Hepatocyte (in vitro differentiated cells): ENCODE results near the gene ATP8A1. TPM values are rescaled to one million over a fixed set of nuclear protein-coding genes. Genes with fewer than 3 reads are reported as not detected.

Experiments
- DNase-seq: peaks from one replicate; pipeline ENCODE4 v3.0.0-alpha.2; 2016; ENCODE audit warnings: low spot score
- H2AFZ ChIP-seq: fragments of 200-600 bp; sonication (generic); 2 replicates; pipeline ENCODE4 v1.6.0; 2016; ENCODE audit warnings: antibody characterized with exemption, mild to moderate bottlenecking
- H3K27ac ChIP-seq: fragments of 200-600 bp; sonication (generic); 2 replicates; pipeline ENCODE4 v1.5.1; 2016; ENCODE audit warnings: mild to moderate bottlenecking
- H3K27me3 ChIP-seq: fragments of 200-600 bp; sonication (generic); 2 replicates; pipeline ENCODE4 v1.6.1; 2016
- H3K36me3 ChIP-seq: fragments of 200-600 bp; sonication (generic); replicated peaks from 2 replicates; pipeline ENCODE4 v1.5.1; 2016; ENCODE audit warnings: low read depth; ENCODE audit not compliant: insufficient read depth
- H3K4me1 ChIP-seq: fragments of 200-600 bp; sonication (generic); 2 replicates; pipeline ENCODE4 v1.5.1; 2016; ENCODE audit warnings: mild to moderate bottlenecking, moderate library complexity; ENCODE audit not compliant: insufficient read depth
- H3K4me2 ChIP-seq: fragments of 200-600 bp; sonication (generic); 2 replicates; pipeline ENCODE4 v1.6.0; 2016
- H3K4me3 ChIP-seq: fragments of 200-600 bp; sonication (generic); 2 replicates; pipeline ENCODE4 v1.5.1; 2016; ENCODE audit warnings: mild to moderate bottlenecking
- H3K79me2 ChIP-seq: fragments of 200-600 bp; sonication (generic); 2 replicates; pipeline ENCODE4 v1.6.0; 2017; ENCODE audit warnings: mild to moderate bottlenecking
- H3K9me2 ChIP-seq: fragments of 200-600 bp; sonication (generic); replicated peaks from 2 replicates; pipeline ENCODE4 v1.6.0; 2017; ENCODE audit warnings: mild to moderate bottlenecking; ENCODE audit not compliant: insufficient read depth
- H3K9me3 ChIP-seq: fragments of 200-600 bp; sonication (generic); 2 replicates; pipeline ENCODE4 v1.5.1; 2016; ENCODE audit warnings: low read depth, mild to moderate bottlenecking
- H4K20me1 ChIP-seq: fragments of 200-600 bp; sonication (generic); 2 replicates; pipeline ENCODE4 v1.6.0; 2016; ENCODE audit warnings: mild to moderate bottlenecking; ENCODE audit not compliant: insufficient read depth, poor library complexity, severe bottlenecking
- EZH2 ChIP-seq: fragments of 200-600 bp; sonication (generic); IDR thresholded peaks from 2 replicates; pipeline ENCODE4 v1.6.1; 2016; ENCODE audit warnings: antibody characterized with exemption, mild to moderate bottlenecking, borderline replicate concordance
- EZH2phosphoT487 ChIP-seq: fragments of 200-600 bp; sonication (generic); IDR thresholded peaks from one replicate; pipeline ENCODE4 v1.6.1; 2018; ENCODE audit warnings: antibody characterized with exemption, mild to moderate bottlenecking, low read depth, moderate library complexity; ENCODE audit not compliant: unreplicated experiment, severe bottlenecking
- WGBS: methylation state at CpG from one replicate; pipeline ENCODE4 v1.1.6; 2016; ENCODE audit warnings: low lambda C conversion rate; ENCODE audit errors: missing lambda C conversion rate; 5-methylcytosine and 5-hydroxymethylcytosine counted together
- polyA plus RNA-seq: library from polyadenylated mRNA; unstranded; fragments of >200 nt; fragmentation: Nextera tagmentation; extraction: Ambion mirVana; gene quantifications from 2 replicates; pipeline ENCODE4 v1.2.1, GENCODE V29; 2016
- total RNA-seq: library from RNA; depleted of rRNA; stranded (reverse); fragments of >200 nt; gene quantifications from 2 replicates; pipeline ENCODE4 v1.2.3, GENCODE V29; 2014
- TF ChIP-seq, protein P1 (sequence below): fragments of 200-600 bp; sonication (generic); IDR thresholded peaks from 2 replicates; pipeline ENCODE4 v1.5.1; 2016; ENCODE audit warnings: antibody characterized with exemption, mild to moderate bottlenecking; ENCODE audit not compliant: poor library complexity

The ATP8A1 gene
- total and polyA plus RNA-seq, 2 experiments from 2014 or later, result 3.3 to 42.1 TPM

DNA sequence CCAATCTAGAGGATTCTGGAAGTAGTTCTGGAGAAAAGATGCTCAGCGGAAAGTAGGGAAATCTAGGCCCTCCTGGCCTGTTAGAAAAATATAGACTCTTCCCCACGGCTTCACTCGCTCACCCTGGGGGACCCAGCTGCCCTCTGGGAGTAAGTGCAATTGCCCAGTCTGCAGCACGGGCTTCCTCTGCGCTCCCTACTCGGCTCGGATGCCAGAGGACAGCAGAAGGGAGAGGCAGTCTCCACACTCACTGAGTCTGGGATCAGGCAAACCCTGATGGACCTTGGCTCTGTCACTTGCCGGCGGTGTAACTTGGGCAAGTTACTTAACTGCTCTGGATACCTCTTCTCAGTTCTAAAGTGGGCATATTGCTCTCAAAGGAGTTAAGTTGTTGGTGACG is 257.5 kb downstream of the ATP8A1 start:
- H3K4me3 ChIP-seq, result no peak overlapping the region
- TF ChIP-seq, protein P1, sequence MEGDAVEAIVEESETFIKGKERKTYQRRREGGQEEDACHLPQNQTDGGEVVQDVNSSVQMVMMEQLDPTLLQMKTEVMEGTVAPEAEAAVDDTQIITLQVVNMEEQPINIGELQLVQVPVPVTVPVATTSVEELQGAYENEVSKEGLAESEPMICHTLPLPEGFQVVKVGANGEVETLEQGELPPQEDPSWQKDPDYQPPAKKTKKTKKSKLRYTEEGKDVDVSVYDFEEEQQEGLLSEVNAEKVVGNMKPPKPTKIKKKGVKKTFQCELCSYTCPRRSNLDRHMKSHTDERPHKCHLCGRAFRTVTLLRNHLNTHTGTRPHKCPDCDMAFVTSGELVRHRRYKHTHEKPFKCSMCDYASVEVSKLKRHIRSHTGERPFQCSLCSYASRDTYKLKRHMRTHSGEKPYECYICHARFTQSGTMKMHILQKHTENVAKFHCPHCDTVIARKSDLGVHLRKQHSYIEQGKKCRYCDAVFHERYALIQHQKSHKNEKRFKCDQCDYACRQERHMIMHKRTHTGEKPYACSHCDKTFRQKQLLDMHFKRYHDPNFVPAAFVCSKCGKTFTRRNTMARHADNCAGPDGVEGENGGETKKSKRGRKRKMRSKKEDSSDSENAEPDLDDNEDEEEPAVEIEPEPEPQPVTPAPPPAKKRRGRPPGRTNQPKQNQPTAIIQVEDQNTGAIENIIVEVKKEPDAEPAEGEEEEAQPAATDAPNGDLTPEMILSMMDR, result no peak
- TF ChIP-seq EZH2 (no peak), EZH2phosphoT487 (peak; percentile 32)
- no peak overlapping the region for H2AFZ ChIP-seq
- peaks cover 98% of the 10 kb centered on the region for H3K27me3 ChIP-seq
- H3K9me2 ChIP-seq, result no peaks in the 10 kb centered on the region
- H3K4me1 ChIP-seq, result peaks cover 27% of the 10 kb centered on the region
- WGBS, result 11% methylated on average over 10 of the region's 10 CpGs
- no peaks in the 10 kb centered on the region for H3K9me3 ChIP-seq
- no peak for DNase-seq
- no peak overlapping the region for H3K27ac ChIP-seq
- peak overlapping the region; percentile 98 for H3K4me2 ChIP-seq
- no peaks in the 10 kb centered on the region for H4K20me1 ChIP-seq
- H3K79me2 ChIP-seq, result no peaks in the 10 kb centered on the region
- no peaks in the 10 kb centered on the region for H3K36me3 ChIP-seq

DNA sequence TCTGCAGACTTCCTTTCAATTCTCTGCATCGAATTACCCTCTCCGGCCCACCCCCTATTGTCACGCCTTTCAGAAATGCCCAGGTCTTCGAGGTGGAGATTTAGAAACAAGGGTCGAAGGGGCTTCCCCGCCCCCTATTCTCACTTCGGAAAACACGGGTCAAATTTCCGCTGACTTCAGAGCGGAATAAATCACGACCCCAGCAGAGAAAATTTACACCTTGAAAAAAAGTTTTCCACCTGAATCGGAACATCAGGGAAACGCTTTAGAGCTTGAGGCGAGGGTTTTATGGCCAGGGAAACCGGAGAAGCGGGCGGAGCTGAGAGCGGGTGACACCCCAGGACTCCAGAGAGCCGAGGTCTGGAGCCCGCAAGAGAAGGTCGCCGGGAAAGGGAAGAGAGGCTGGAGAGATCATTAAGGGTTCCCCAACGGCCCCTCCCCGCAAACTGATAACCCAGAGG is 258.0 kb downstream of the ATP8A1 start:
- TF ChIP-seq EZH2 (peak; percentile 56), EZH2phosphoT487 (no peak)
- TF ChIP-seq, protein P1, result no peak

DNA sequence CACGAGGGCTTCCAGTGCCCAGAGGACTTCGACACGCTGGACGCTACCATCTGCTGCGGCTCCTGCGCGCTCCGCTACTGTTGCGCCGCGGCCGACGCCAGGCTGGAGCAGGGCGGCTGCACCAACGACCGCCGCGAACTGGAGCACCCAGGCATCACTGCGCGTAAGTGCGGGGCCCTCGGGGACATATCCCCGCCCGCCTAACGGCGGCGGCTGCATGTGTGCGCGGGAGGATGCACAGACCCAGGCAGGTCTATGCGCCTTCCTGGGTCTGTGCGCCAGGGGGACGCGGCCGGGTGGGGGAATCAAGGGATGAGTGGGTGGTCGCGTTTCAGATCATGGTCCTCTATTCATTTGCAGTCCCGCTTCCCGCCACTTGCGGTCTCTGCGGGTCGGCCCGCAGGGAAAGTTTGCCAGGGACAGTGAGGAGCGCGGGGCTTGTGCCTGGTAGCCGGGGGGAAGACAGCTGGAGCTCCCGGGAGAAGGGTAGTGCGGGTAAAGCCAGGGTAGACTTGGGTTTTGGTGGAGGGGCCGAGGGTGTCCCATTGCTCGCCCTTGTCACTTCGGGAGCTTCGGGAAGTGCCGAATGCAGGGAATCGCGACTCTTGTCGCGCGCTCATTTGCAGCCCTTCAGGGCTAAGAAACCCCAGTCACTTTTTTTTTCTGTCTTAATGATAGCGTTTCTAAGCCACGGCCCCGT is 258.6 kb downstream of the ATP8A1 start:
- peaks cover 95% of the 10 kb centered on the region for H3K27me3 ChIP-seq
- TF ChIP-seq EZH2, result peak; percentile 83
- TF ChIP-seq, protein P1, result peak; percentile 7
- peak; percentile 66 for TF ChIP-seq EZH2phosphoT487
- no peaks in the 10 kb centered on the region for H3K36me3 ChIP-seq
- peak overlapping the region; percentile 53 for H2AFZ ChIP-seq
- H3K9me3 ChIP-seq, result no peaks in the 10 kb centered on the region
- peaks cover 27% of the 10 kb centered on the region for H3K4me1 ChIP-seq
- DNase-seq, result peak; percentile 18
- no peak overlapping the region for H3K27ac ChIP-seq
- H4K20me1 ChIP-seq, result no peaks in the 10 kb centered on the region
- H3K79me2 ChIP-seq, result no peaks in the 10 kb centered on the region
- whole genome bisulfite sequencing, result 2% methylated on average over 60 of the region's 60 CpGs
- H3K4me2 ChIP-seq, result peak overlapping the region; percentile 98
- H3K4me3 ChIP-seq, result peak overlapping the region; percentile 39
- no peaks in the 10 kb centered on the region for H3K9me2 ChIP-seq

More for the DNA sequence above, 258.0 kb downstream of the ATP8A1 start:
- peak overlapping the region; percentile 39 for H3K4me3 ChIP-seq
- H3K36me3 ChIP-seq, result no peaks in the 10 kb centered on the region
- no peak overlapping the region for H3K27ac ChIP-seq
- H3K9me2 ChIP-seq, result no peaks in the 10 kb centered on the region
- H2AFZ ChIP-seq, result no peak overlapping the region
- no peaks in the 10 kb centered on the region for H3K9me3 ChIP-seq
- H3K79me2 ChIP-seq, result no peaks in the 10 kb centered on the region
- H3K4me1 ChIP-seq, result peaks cover 27% of the 10 kb centered on the region
- H3K4me2 ChIP-seq, result peak overlapping the region; percentile 98
- DNase-seq, result peak; percentile 13
- H3K27me3 ChIP-seq, result peaks cover 97% of the 10 kb centered on the region
- WGBS, result 2% methylated on average over 24 of the region's 24 CpGs
- no peaks in the 10 kb centered on the region for H4K20me1 ChIP-seq
